HepG2 (cell line): ENCODE measurements around the gene OR9A2. TPM values are rescaled to one million over a fixed set of nuclear protein-coding genes. Genes with fewer than 3 reads are reported as not detected.

ENCODE experiments used
- ATAC-seq: fragments of 200-7000 bp; cut with Tn5 transposase; 3 replicates; pipeline ENCODE4 v1.9.1; 2020; ENCODE audit warnings: mild to moderate bottlenecking, moderate library complexity
- BruUV-seq: library from RNA; stranded (reverse); fragments of 400-500 nt; replicated peaks from 2 replicates; lab custom pipeline; 2021; lab: Mats Ljungman, UMichigan
- CTCF ChIA-PET: fragments of 300-600 bp; formaldehyde crosslinking; extraction: SDS; loops from one replicate; lab custom pipeline; 2021; ENCODE audit warnings: low total read pairs, inconsistent platforms, low intra/inter-chr PET ratio; lab: Yijun Ruan, JAX
- POLR2A ChIA-PET: fragments of 350-600 bp; sonication (Branson Sonifier 250); formaldehyde crosslinking; loops from one replicate; lab custom pipeline; 2020; ENCODE audit warnings: antibody characterized with exemption, inconsistent platforms; lab: Yijun Ruan, JAX
- DNase-seq: peaks from one replicate; pipeline ENCODE4 v3.0.0-alpha.2; 2015; ENCODE audit warnings: low spot score
- FAIRE-seq: peaks from 3 replicates; lab custom pipeline; 2011; peaks lifted over from hg19 to GRCh38; lab: Jason Lieb, UNC
- H2AFZ ChIP-seq: one replicate; pipeline ENCODE4 v1.6.1; 2011; ENCODE audit warnings: low read length, inconsistent platforms
- H3K27ac ChIP-seq: fragments of 300-600 bp; 3 replicates; pipeline ENCODE4 v1.8.0; 2011; ENCODE audit warnings: mixed run types, mild to moderate bottlenecking, mixed read lengths, low read length, inconsistent platforms; ENCODE audit not compliant: insufficient read depth; ENCODE audit errors: extremely low read length
- H3K27me3 ChIP-seq, 2 experiments: fragments of 200-600 bp in 1 of 2; 2 replicates in 1 of 2; 3 replicates in 1 of 2; pipeline versions ENCODE4 v1.6.0 to v1.8.0; 2011; ENCODE audit warnings: low read length in 2 of 2, mild to moderate bottlenecking in 2 of 2, moderate library complexity in 2 of 2, inconsistent platforms in 1 of 2; ENCODE audit not compliant: insufficient read depth in 2 of 2, control insufficient read depth in 1 of 2
- H3K36me3 ChIP-seq, 2 experiments: fragments of 200-600 bp in 1 of 2; replicated peaks in 1 of 2; 2 replicates in 1 of 2; 3 replicates in 1 of 2; pipeline versions ENCODE4 v1.5.1 to v1.8.0; 2011; ENCODE audit warnings: low read length in 2 of 2, inconsistent platforms in 1 of 2; ENCODE audit not compliant: insufficient read depth in 2 of 2, control insufficient read depth in 1 of 2
- H3K4me1 ChIP-seq: 2 replicates; pipeline ENCODE4 v1.5.1; 2012; ENCODE audit warnings: low read length, inconsistent platforms; ENCODE audit not compliant: insufficient read depth
- H3K4me2 ChIP-seq: 2 replicates; pipeline ENCODE4 v1.6.0; 2011; ENCODE audit warnings: low read depth, low read length, inconsistent platforms
- H3K4me3 ChIP-seq, 3 experiments: fragments of 200-600 bp in 1 of 3; sonication (generic), shearing (Covaris generic) in 1 of 3; replicated peaks in 1 of 3; 2 replicates each; pipeline ENCODE4 v1.5.1; 2011 to 2016; ENCODE audit warnings: low read length in 3 of 3, inconsistent platforms in 2 of 3, low read depth in 2 of 3, mild to moderate bottlenecking in 2 of 3, control low read depth in 1 of 3, mixed read lengths in 1 of 3; ENCODE audit not compliant: insufficient read depth in 1 of 3
- H3K79me2 ChIP-seq: one replicate; pipeline ENCODE4 v1.6.1; 2011; ENCODE audit warnings: low read length, inconsistent platforms; ENCODE audit not compliant: insufficient read depth
- H3K9ac ChIP-seq: 2 replicates; pipeline ENCODE4 v1.6.0; 2011; ENCODE audit warnings: mild to moderate bottlenecking, low read depth, low read length, inconsistent platforms; ENCODE audit not compliant: insufficient read depth
- H3K9me3 ChIP-seq: 2 replicates; pipeline ENCODE4 v1.5.1; 2012; ENCODE audit warnings: mild to moderate bottlenecking, low read length
- H4K20me1 ChIP-seq: 2 replicates; pipeline ENCODE4 v1.6.0; 2011; ENCODE audit warnings: inconsistent platforms, mild to moderate bottlenecking, low read length, moderate library complexity; ENCODE audit not compliant: insufficient read depth
- GABPA ChIP-seq, 2 experiments: IDR thresholded peaks; 2 replicates each; pipeline ENCODE4 v1.6.1; 2011 to 2016; ENCODE audit warnings: low read depth in 2 of 2, low read length in 1 of 2, missing biosample characterization in 1 of 2, missing genetic modification characterization in 1 of 2
- HES4 ChIP-seq: sonication (generic); formaldehyde crosslinking; IDR thresholded peaks from 2 replicates; pipeline ENCODE4 v1.9.0; 2021; ENCODE audit warnings: mild to moderate bottlenecking, missing genetic modification reagents, borderline replicate concordance
- HNRNPH1 ChIP-seq: fragments of 200-400 bp; formaldehyde crosslinking; optimal IDR thresholded peaks from 2 replicates; pipeline ENCODE3; 2017; ENCODE audit warnings: mild to moderate bottlenecking, low read depth, low read length
- LCORL ChIP-seq, 2 experiments: fragments of 450-650 bp in 1 of 2; sonication (generic) in 1 of 2; formaldehyde crosslinking in 1 of 2; IDR thresholded peaks; 2 replicates each; pipeline versions ENCODE4 v1.5.0 to v1.6.1; 2017 to 2020; ENCODE audit warnings: antibody characterized with exemption in 1 of 2, missing genetic modification reagents in 1 of 2
- MEIS1 ChIP-seq: sonication (generic); formaldehyde crosslinking; IDR thresholded peaks from 2 replicates; pipeline ENCODE4 v1.9.0; 2021; ENCODE audit warnings: mild to moderate bottlenecking, missing genetic modification reagents, moderate library complexity, borderline replicate concordance
- NKX3-1 ChIP-seq: sonication (generic); formaldehyde crosslinking; IDR thresholded peaks from 2 replicates; pipeline ENCODE4 v1.5.0; 2020; ENCODE audit warnings: missing genetic modification reagents
- POLR2AphosphoS2 ChIP-seq: IDR thresholded peaks from 2 replicates; pipeline ENCODE4 v1.6.1; 2011; ENCODE audit warnings: low read depth, low read length, improper control_type of control experiment
- RXRA ChIP-seq: sonication (generic); formaldehyde crosslinking; IDR thresholded peaks from 2 replicates; pipeline ENCODE4 v1.5.1; 2020; ENCODE audit warnings: missing genetic modification reagents
- ZFP82 ChIP-seq: sonication (generic); formaldehyde crosslinking; IDR thresholded peaks from 2 replicates; pipeline ENCODE4 v1.5.1; 2020; ENCODE audit warnings: mild to moderate bottlenecking, missing genetic modification reagents, borderline replicate concordance
- ZMYM2 ChIP-seq: sonication (generic); formaldehyde crosslinking; IDR thresholded peaks from 2 replicates; pipeline ENCODE4 v1.8.0; 2022; ENCODE audit warnings: mild to moderate bottlenecking, missing genetic modification reagents
- ZNF567 ChIP-seq: sonication (generic); formaldehyde crosslinking; IDR thresholded peaks from 2 replicates; pipeline ENCODE4 v1.8.1; 2023; ENCODE audit warnings: mild to moderate bottlenecking, missing genetic modification reagents, borderline replicate concordance
- WGBS: methylation state at CpG from one replicate; pipeline ENCODE4 v1.1.6; 2017; ENCODE audit warnings: low lambda C conversion rate; 5-methylcytosine and 5-hydroxymethylcytosine counted together
- in situ Hi-C: cut with HindIII; loops from 2 replicates; pipeline ENCODE4 v1.10.0; 2017; ENCODE audit warnings: low pct_unique_long_range_greater_than_20kb; ENCODE audit not compliant: extremely low pct_ligation_motif_present
- intact Hi-C: fragments of 100-400 bp; cut with micrococcal nuclease; formaldehyde crosslinking; loops from one replicate; pipeline ENCODE4 v1.10.0; 2022; ENCODE audit not compliant: unreplicated experiment
- polyA plus RNA-seq, 8 experiments: library from polyadenylated mRNA; depleted of rRNA in 3 of 8; stranded (reverse) in 7 of 8; unstranded in 1 of 8; fragments of >200 nt; fragmentation: Illumina TruSeq in 4 of 8; extraction: Trizol in 4 of 8; gene quantifications; 2 replicates each; pipeline versions ENCODE4 v1.2.1 to v1.2.3, GENCODE V29; 2011 to 2016; ENCODE audit warnings: low read depth in 4 of 8, missing spikeins in 1 of 8, mixed read lengths in 1 of 8; ENCODE audit not compliant: insufficient read depth in 1 of 8
- total RNA-seq, 5 experiments: library from RNA; depleted of rRNA; stranded (reverse); fragments of >200 nt; fragmentation: Illumina TruSeq; extraction: Trizol; gene quantifications; 2 replicates each; pipeline ENCODE4 v1.2.3, GENCODE V29; 2016; ENCODE audit warnings: low read depth in 1 of 5
- TF ChIP-seq, protein P1 (sequence below): sonication (generic); formaldehyde crosslinking; IDR thresholded peaks from 2 replicates; pipeline ENCODE4 v1.8.1; 2023; ENCODE audit warnings: mild to moderate bottlenecking, missing genetic modification reagents
- TF ChIP-seq, protein P2 (sequence below): sonication (generic); formaldehyde crosslinking; IDR thresholded peaks from 2 replicates; pipeline ENCODE4 v1.9.0; 2022; ENCODE audit warnings: missing genetic modification reagents, mild to moderate bottlenecking, borderline replicate concordance
- TF ChIP-seq, protein P3 (sequence below): sonication (generic); formaldehyde crosslinking; IDR thresholded peaks from 2 replicates; pipeline ENCODE4 v1.5.1; 2020; ENCODE audit warnings: missing genetic modification reagents, mild to moderate bottlenecking, borderline replicate concordance

Gene OR9A2
- total and polyA plus RNA-seq, 2 of the 13 experiments (the other 11 are each of a cell fraction or from before 2014, with no cell fraction given): not detected

DNA sequence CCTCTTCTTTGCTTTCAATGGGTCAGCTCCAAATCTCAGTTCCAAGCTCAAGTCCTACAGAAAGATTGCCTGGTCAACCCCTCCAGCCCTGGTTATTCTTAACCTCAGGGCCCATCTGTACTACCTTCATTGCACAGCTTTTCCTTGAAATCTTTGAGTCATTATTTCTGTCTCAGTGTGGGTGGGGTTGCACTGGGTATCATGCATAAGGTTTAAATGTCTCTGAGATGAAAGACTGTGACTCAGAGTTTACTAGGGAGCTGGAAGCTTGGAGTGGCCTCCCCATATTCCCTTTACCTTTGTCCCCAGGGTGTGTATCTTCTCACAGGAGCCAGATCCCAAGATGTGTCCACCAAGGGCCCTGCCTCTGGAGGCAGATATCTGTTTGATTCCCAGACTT lies 21.9 kb upstream of the OR9A2 start (continued):
- no peak for TF ChIP-seq RXRA (CRISPR knock-in tag)
- TF ChIP-seq, protein P1, sequence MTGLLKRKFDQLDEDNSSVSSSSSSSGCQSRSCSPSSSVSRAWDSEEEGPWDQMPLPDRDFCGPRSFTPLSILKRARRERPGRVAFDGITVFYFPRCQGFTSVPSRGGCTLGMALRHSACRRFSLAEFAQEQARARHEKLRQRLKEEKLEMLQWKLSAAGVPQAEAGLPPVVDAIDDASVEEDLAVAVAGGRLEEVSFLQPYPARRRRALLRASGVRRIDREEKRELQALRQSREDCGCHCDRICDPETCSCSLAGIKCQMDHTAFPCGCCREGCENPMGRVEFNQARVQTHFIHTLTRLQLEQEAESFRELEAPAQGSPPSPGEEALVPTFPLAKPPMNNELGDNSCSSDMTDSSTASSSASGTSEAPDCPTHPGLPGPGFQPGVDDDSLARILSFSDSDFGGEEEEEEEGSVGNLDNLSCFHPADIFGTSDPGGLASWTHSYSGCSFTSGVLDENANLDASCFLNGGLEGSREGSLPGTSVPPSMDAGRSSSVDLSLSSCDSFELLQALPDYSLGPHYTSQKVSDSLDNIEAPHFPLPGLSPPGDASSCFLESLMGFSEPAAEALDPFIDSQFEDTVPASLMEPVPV (CRISPR knock-in tag): no peak
- TF ChIP-seq, protein P2, sequence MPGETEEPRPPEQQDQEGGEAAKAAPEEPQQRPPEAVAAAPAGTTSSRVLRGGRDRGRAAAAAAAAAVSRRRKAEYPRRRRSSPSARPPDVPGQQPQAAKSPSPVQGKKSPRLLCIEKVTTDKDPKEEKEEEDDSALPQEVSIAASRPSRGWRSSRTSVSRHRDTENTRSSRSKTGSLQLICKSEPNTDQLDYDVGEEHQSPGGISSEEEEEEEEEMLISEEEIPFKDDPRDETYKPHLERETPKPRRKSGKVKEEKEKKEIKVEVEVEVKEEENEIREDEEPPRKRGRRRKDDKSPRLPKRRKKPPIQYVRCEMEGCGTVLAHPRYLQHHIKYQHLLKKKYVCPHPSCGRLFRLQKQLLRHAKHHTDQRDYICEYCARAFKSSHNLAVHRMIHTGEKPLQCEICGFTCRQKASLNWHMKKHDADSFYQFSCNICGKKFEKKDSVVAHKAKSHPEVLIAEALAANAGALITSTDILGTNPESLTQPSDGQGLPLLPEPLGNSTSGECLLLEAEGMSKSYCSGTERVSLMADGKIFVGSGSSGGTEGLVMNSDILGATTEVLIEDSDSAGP (CRISPR knock-in tag): no peak
- TF ChIP-seq, all 625 proteins: peak for 0

DNA sequence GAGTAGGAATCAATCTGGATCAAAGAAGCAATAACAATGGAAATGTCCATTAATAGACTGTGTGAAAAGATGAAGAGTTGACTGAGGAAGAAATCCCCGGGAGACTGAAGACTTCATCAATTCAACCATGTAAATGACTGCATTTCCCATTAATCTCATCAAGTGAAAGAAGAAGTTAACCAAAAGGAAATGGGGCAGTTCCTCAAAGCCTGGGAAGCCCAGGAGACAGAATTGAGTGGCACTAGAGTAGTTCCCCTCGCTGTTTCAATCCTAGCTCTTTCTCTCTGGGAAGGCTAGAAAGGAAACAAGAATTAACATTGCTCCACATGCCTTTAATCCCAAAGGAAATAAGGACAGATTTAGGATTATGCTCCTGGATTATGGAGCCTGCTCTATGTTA lies 20.4 kb upstream of the OR9A2 start:
- Histone ChIP-seq H3K27ac (no peak overlapping the region), H3K9me3 (no peaks in the 10 kb centered on the region), H3K4me3 (no peak overlapping the region), H3K9ac (no peak overlapping the region), H3K4me1 (peaks cover 18% of the 10 kb centered on the region), H3K27me3 (peaks cover 0 to 9% of the 10 kb centered on the region in 2 experiments; a peak in 3 of 5 replicates), H3K36me3 (no peaks in the 10 kb centered on the region), H3K4me2 (no peak overlapping the region), H2AFZ (no peak overlapping the region), H3K79me2 (no peaks in the 10 kb centered on the region), H4K20me1 (no peaks in the 10 kb centered on the region)
- intact Hi-C loops (no loop called here), in situ Hi-C loops (no loop called here)
- ChIA-PET POLR2A (no interaction called here), CTCF (no interaction called here)
- TF ChIP-seq ZNF567 (CRISPR knock-in tag): no peak
- TF ChIP-seq, protein P3, sequence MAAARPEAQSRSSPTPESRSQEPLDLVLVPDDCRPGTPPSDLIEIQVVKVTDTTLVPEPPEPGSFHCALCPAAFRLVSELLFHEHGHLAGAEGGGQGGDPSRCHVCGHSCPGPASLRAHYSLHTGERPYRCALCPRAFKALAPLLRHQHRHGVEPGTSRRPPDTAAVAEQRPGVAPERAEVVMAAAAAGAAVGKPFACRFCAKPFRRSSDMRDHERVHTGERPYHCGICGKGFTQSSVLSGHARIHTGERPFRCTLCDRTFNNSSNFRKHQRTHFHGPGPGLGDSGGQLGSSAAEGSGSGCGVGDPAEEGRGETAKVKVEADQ: no peak
- no peak for TF ChIP-seq NKX3-1 (CRISPR knock-in tag)
- no peak for TF ChIP-seq MEIS1 (CRISPR knock-in tag)
- TF ChIP-seq HNRNPH1: no peak
- TF ChIP-seq HES4 (CRISPR knock-in tag): no peak
- TF ChIP-seq POLR2AphosphoS2: no peak
- TF ChIP-seq ZFP82 (CRISPR knock-in tag): no peak
- TF ChIP-seq GABPA (IDR thresholded peaks at IDR 0.05; ENCODE audit: low read depth, low read length): no peak
- no peak for TF ChIP-seq GABPA (CRISPR knock-in tag; IDR thresholded peaks at IDR 0.05; ENCODE audit: low read depth)
- TF ChIP-seq ZMYM2 (CRISPR knock-in tag): no peak
- no peak for TF ChIP-seq LCORL (IDR thresholded peaks at IDR 0.05)
- TF ChIP-seq LCORL (CRISPR knock-in tag; IDR thresholded peaks at IDR 0.05): no peak
- 17% methylated on average over 2 of the region's 2 CpGs for WGBS
- DNase-seq: no peak
- no peak for ATAC-seq
- no TSS peak for BruUV-seq
- no peak for FAIRE-seq
